K562 (cell line): Measurements from ENCODE around the gene ISY1. TPM values are rescaled to one million over a fixed set of nuclear protein-coding genes. Genes with fewer than 3 reads are reported as not detected.
"Not testable (repeated sequence)": the region's sequence is repeated elsewhere in the genome, so short reads cannot be mapped to it uniquely, and the experiment has no call there.

Experiments
- ATAC-seq: fragments of 200-7000 bp; cut with Tn5 transposase; 3 replicates; pipeline ENCODE4 v1.9.1; 2020; ENCODE audit warnings: moderate library complexity
- BruUV-seq: library from RNA; stranded (reverse); fragments of 400-500 nt; replicated peaks from 2 replicates; lab custom pipeline; 2021; lab: Mats Ljungman, UMichigan
- CTCF ChIA-PET: fragments of 300-600 bp; formaldehyde crosslinking; extraction: SDS; loops from one replicate; lab custom pipeline; 2021; ENCODE audit warnings: low intra/inter-chr PET ratio; lab: Yijun Ruan, JAX
- POLR2A ChIA-PET: fragments of 300-600, 350-650 bp; sonication (Branson Sonifier 250); formaldehyde crosslinking; extraction: SDS; loops from one replicate; lab custom pipeline; 2021; ENCODE audit warnings: antibody characterized with exemption, inconsistent platforms; lab: Yijun Ruan, JAX
- DNase-seq, 4 experiments: peaks; one replicate each; pipeline versions ENCODE4 v3.0.0 to v3.0.0-alpha.2; 2011 to 2018; ENCODE audit warnings: low spot score in 3 of 4, mixed read lengths in 3 of 4; ENCODE audit errors: extremely low read depth in 1 of 4
- FAIRE-seq: peaks from 2 replicates; lab custom pipeline; 2011; peaks lifted over from hg19 to GRCh38; lab: Jason Lieb, UNC
- H2AFZ ChIP-seq: 2 replicates; pipeline ENCODE4 v1.6.0; 2011; ENCODE audit warnings: low read depth, low read length, control low read depth, inconsistent platforms
- H3K27ac ChIP-seq: fragments of 200-600 bp; 3 replicates; pipeline ENCODE4 v1.8.0; 2011; ENCODE audit warnings: low read depth, mild to moderate bottlenecking, control low read depth, inconsistent platforms, low read length, moderate library complexity, mixed read lengths; ENCODE audit errors: extremely low read depth
- H3K27me3 ChIP-seq, 2 experiments: fragments of 300-600 bp in 1 of 2; 2 replicates in 1 of 2; 3 replicates in 1 of 2; pipeline versions ENCODE4 v1.6.0 to v1.8.0; 2011; ENCODE audit warnings: inconsistent platforms in 2 of 2, low read length in 2 of 2, mild to moderate bottlenecking in 1 of 2, mixed read lengths in 1 of 2, moderate library complexity in 1 of 2; ENCODE audit not compliant: control insufficient read depth in 2 of 2, insufficient read depth in 2 of 2
- H3K36me3 ChIP-seq: fragments of 300-600 bp; 3 replicates; pipeline ENCODE4 v1.8.0; 2011; ENCODE audit warnings: mild to moderate bottlenecking, low read length, inconsistent platforms; ENCODE audit not compliant: control insufficient read depth, insufficient read depth
- H3K4me1 ChIP-seq, 2 experiments: fragments of 200-600 bp in 1 of 2; replicated peaks in 1 of 2; 2 replicates in 1 of 2; 3 replicates in 1 of 2; pipeline versions ENCODE4 v1.5.1 to v1.8.0; 2011; ENCODE audit warnings: inconsistent platforms in 2 of 2, low read length in 2 of 2, mild to moderate bottlenecking in 1 of 2, mixed read lengths in 1 of 2, moderate library complexity in 1 of 2; ENCODE audit not compliant: control insufficient read depth in 2 of 2, insufficient read depth in 2 of 2
- H3K4me2 ChIP-seq: 2 replicates; pipeline ENCODE4 v1.6.1; 2011; ENCODE audit warnings: low read length, control low read depth, inconsistent platforms, mixed read lengths; ENCODE audit not compliant: insufficient read depth
- H3K4me3 ChIP-seq: fragments of 200-600 bp; sonication (generic), shearing (Covaris generic); 2 replicates; pipeline ENCODE4 v1.5.1; 2016; ENCODE audit warnings: control low read depth, inconsistent platforms
- H3K79me2 ChIP-seq: fragments of 200-600 bp; 3 replicates; pipeline ENCODE4 v1.8.0; 2011; ENCODE audit warnings: low read length, inconsistent platforms; ENCODE audit not compliant: control insufficient read depth, insufficient read depth
- H3K9ac ChIP-seq, 2 experiments: 2 replicates each; pipeline versions ENCODE4 v1.6.0 to v1.6.1; 2011; ENCODE audit warnings: low read depth in 2 of 2, low read length in 2 of 2, control low read depth in 1 of 2, inconsistent platforms in 1 of 2, mild to moderate bottlenecking in 1 of 2, mixed read lengths in 1 of 2; ENCODE audit not compliant: insufficient read depth in 1 of 2
- H3K9me1 ChIP-seq: one replicate; pipeline ENCODE4 v1.6.0; 2011; ENCODE audit warnings: inconsistent platforms, mild to moderate bottlenecking, low read length, moderate library complexity; ENCODE audit not compliant: control insufficient read depth, insufficient read depth
- H3K9me3 ChIP-seq: replicated peaks from 2 replicates; pipeline ENCODE4 v1.5.1; 2011; ENCODE audit warnings: low read depth, low read length, inconsistent platforms; ENCODE audit not compliant: control insufficient read depth, insufficient read depth
- H4K20me1 ChIP-seq: replicated peaks from 2 replicates; pipeline ENCODE4 v1.6.1; 2011; ENCODE audit warnings: low read length, inconsistent platforms, mixed read lengths; ENCODE audit not compliant: control insufficient read depth, insufficient read depth
- ATF3 ChIP-seq, 2 experiments: fragments of 450-650 bp in 1 of 2; sonication (generic) in 1 of 2; formaldehyde crosslinking in 1 of 2; IDR thresholded peaks in 1 of 2; conservative IDR thresholded peaks in 1 of 2; 2 replicates each; pipeline versions ENCODE4 v1.6.1 to v1.8.1; 2016 to 2023; ENCODE audit warnings: mild to moderate bottlenecking in 2 of 2, moderate library complexity in 2 of 2, inconsistent platforms in 1 of 2, missing genetic modification reagents in 1 of 2
- C11orf30 ChIP-seq: fragments of 450-650 bp; IDR thresholded peaks from 2 replicates; pipeline ENCODE4 v1.6.1; 2016; ENCODE audit warnings: low read depth, mild to moderate bottlenecking
- KLF13 ChIP-seq: fragments of 450-650 bp; IDR thresholded peaks from 2 replicates; pipeline ENCODE4 v1.6.1; 2016; ENCODE audit warnings: missing genetic modification characterization, low read depth, mild to moderate bottlenecking, missing compliant biosample characterization, moderate library complexity, borderline replicate concordance
- MAFG ChIP-seq: fragments of 450-650 bp; conservative IDR thresholded peaks from 2 replicates; pipeline ENCODE4 v1.6.1; 2016; ENCODE audit warnings: missing genetic modification characterization, missing compliant biosample characterization
- ZFPM2 ChIP-seq: fragments of 250-450 bp; sonication (Bioruptor Pico); IDR thresholded peaks from 2 replicates; pipeline ENCODE4 v1.5.1; 2022; ENCODE audit warnings: mild to moderate bottlenecking
- WGBS: fragments of 100-300 bp; shearing (Covaris generic); methylation state at CpG from one replicate; pipeline ENCODE4 v1.1.6; 2016; ENCODE audit warnings: low coverage, mixed read lengths; ENCODE audit not compliant: insufficient coverage; ENCODE audit errors: missing lambda C conversion rate; 5-methylcytosine and 5-hydroxymethylcytosine counted together
- in situ Hi-C: fragments of 300-500 bp; cut with MboI; formaldehyde crosslinking; loops from 4 replicates; pipeline ENCODE4 v1.15.0; 2018; ENCODE audit warnings: inconsistent platforms, mixed read lengths
- intact Hi-C: fragments of 100-400 bp; cut with micrococcal nuclease; formaldehyde crosslinking; loops from 2 replicates; pipeline ENCODE4 v1.14.2; 2022
- polyA plus RNA-seq, 8 experiments: library from polyadenylated mRNA; depleted of rRNA in 4 of 8; stranded (reverse) in 5 of 8; unstranded in 3 of 8; fragments of >200 nt; fragmentation: Nextera tagmentation in 2 of 8; fragmentation: Illumina TruSeq in 1 of 8; extraction: Ambion mirVana in 2 of 8; extraction: Trizol in 1 of 8; gene quantifications; 2 replicates each; pipeline versions ENCODE4 v1.2.1 to v1.2.3, GENCODE V29; 2011 to 2014; ENCODE audit warnings: inconsistent platforms in 1 of 8, missing spikeins in 1 of 8
- total RNA-seq, 7 experiments: library from RNA; depleted of rRNA in 6 of 7; stranded (reverse); fragments of >200 nt in 6 of 7; fragmentation: Illumina TruSeq in 2 of 7; extraction: Trizol in 2 of 7; gene quantifications; 2 replicates each; pipeline versions ENCODE4 v1.2.1 to v1.2.3, GENCODE V29; 2011 to 2021; ENCODE audit warnings: low replicate concordance in 1 of 7
- TF ChIP-seq, protein P1 (sequence below): sonication (generic); formaldehyde crosslinking; IDR thresholded peaks from 2 replicates; pipeline ENCODE4 v1.9.0; 2022; ENCODE audit warnings: mild to moderate bottlenecking, missing genetic modification reagents

Gene ISY1
- total and polyA plus RNA-seq, 9 of the 15 experiments (the other 6 are each of a cell fraction or from before 2014, with no cell fraction given), result 23.5 to 50.0 (median 32.9) TPM

- TF ChIP-seq ZFPM2 (CRISPR knock-in tag) (no peak), ATF3 (IDR thresholded peaks at IDR 0.05) (peak; percentile 74), ATF3 (CRISPR knock-in tag; conservative IDR thresholded peaks at IDR 0.05) (no peak), C11orf30 (peak; percentile 95), MAFG (tag) (peak; percentile 90), KLF13 (no peak)
- TF ChIP-seq, protein P1, sequence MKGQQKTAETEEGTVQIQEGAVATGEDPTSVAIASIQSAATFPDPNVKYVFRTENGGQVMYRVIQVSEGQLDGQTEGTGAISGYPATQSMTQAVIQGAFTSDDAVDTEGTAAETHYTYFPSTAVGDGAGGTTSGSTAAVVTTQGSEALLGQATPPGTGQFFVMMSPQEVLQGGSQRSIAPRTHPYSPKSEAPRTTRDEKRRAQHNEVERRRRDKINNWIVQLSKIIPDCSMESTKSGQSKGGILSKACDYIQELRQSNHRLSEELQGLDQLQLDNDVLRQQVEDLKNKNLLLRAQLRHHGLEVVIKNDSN (CRISPR knock-in tag), result no peak
Observed at GRCh38 chr3:129195731-129196256, 34.9 kb upstream of the ISY1 start (continued).

- H3K79me2 ChIP-seq, result peaks cover 13% of the 10 kb centered on the region
- BruUV-seq, H3K27me3 ChIP-seq, intact Hi-C loops, H3K4me1 ChIP-seq, H3K4me3 ChIP-seq, H3K27ac ChIP-seq, H3K36me3 ChIP-seq, DNase-seq, CTCF ChIA-PET, POLR2A ChIA-PET, H3K9ac ChIP-seq, H4K20me1 ChIP-seq, FAIRE-seq, H3K9me1 ChIP-seq, in situ Hi-C loops, H2AFZ ChIP-seq, H3K9me3 ChIP-seq, ATAC-seq, H3K4me2 ChIP-seq: not testable (repeated sequence)
- 85% methylated on average over 6 of the region's 8 CpGs for WGBS
Observed at GRCh38 chr3:129189793-129190192, 28.9 kb upstream of the ISY1 start.
